Renal pelvis (tissue), 3 donors: ENCODE data around the gene HIPK2. TPM values are rescaled to one million over a fixed set of nuclear protein-coding genes. Genes with fewer than 3 reads are reported as not detected.

Experiments used
- polyA plus RNA-seq, 3 donors: library from polyadenylated mRNA; unstranded; fragments of 120-200 nt; gene quantifications; one replicate each; pipeline ENCODE4 v1.2.1, GENCODE V29; 2013; ENCODE audit not compliant: insufficient read length in 3 of 3

The HIPK2 gene
- polyA plus RNA-seq, 3 donors: 78.9 to 118 (median 109) TPM

Other genes with a start within 250 kb of the HIPK2 start
- 10 to 100 TPM; 25.3 to 39.5 (median 36.1) TPM for gene TBXAS1, start 51.3 kb upstream of the HIPK2 start, polyA plus RNA-seq